ENCODE measurements around the gene GSTT2.
A peak's percentile ranks its signal among the peaks of the same experiment; 100 is the strongest.
"Not testable (repeated sequence)": the region's sequence is repeated elsewhere in the genome, so short reads cannot be mapped to it uniquely, and the experiment has no call there.

DNA sequence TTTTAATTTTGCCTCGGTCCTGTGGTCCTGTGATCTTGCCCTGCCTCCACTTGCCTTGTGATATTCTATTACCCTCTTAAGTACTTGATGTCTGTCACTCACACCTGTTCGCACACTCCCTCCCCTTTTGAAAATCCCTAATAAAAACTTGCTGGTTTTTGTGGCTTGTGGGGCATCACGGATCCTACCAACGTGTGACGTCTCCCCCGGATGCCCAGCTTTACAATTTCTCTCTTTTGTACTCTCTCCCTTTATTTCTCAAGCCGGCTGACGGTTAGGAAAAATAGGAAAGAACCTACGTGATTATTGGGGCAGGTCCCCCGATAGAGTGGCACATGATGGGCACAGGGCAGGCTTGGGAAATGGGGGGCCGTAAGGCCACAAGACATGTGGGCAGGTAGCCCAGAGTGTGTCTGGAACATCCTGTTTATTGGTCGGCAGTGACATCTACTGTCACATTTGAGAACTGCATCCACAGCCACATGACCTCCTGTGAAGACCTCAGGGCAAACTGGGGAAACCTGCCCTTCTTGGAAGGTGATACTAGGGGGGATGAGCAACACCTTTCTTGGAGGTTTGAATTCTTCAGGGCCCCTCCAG lies 23.5 kb upstream of the GSTT2 start:
- TF ChIP-seq, protein P1, sequence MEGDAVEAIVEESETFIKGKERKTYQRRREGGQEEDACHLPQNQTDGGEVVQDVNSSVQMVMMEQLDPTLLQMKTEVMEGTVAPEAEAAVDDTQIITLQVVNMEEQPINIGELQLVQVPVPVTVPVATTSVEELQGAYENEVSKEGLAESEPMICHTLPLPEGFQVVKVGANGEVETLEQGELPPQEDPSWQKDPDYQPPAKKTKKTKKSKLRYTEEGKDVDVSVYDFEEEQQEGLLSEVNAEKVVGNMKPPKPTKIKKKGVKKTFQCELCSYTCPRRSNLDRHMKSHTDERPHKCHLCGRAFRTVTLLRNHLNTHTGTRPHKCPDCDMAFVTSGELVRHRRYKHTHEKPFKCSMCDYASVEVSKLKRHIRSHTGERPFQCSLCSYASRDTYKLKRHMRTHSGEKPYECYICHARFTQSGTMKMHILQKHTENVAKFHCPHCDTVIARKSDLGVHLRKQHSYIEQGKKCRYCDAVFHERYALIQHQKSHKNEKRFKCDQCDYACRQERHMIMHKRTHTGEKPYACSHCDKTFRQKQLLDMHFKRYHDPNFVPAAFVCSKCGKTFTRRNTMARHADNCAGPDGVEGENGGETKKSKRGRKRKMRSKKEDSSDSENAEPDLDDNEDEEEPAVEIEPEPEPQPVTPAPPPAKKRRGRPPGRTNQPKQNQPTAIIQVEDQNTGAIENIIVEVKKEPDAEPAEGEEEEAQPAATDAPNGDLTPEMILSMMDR (IDR thresholded peaks at IDR 0.05; ENCODE audit: insufficient read depth, low read depth, low read length), result peak; percentile 69
- not testable (repeated sequence) for TF ChIP-seq EZH2 (IDR thresholded peaks at IDR 0.05; ENCODE audit: insufficient read depth, low read length)

All from astrocyte (in vitro differentiated cells and primary cell).